ENCODE results near the gene MPP2. TPM values are rescaled to one million over a fixed set of nuclear protein-coding genes. Genes with fewer than 3 reads are reported as not detected.

Gene MPP2
- total and polyA plus RNA-seq, 3 donors from 2014 or later = 25.1 to 31.4 (median 25.8) TPM

DNA sequence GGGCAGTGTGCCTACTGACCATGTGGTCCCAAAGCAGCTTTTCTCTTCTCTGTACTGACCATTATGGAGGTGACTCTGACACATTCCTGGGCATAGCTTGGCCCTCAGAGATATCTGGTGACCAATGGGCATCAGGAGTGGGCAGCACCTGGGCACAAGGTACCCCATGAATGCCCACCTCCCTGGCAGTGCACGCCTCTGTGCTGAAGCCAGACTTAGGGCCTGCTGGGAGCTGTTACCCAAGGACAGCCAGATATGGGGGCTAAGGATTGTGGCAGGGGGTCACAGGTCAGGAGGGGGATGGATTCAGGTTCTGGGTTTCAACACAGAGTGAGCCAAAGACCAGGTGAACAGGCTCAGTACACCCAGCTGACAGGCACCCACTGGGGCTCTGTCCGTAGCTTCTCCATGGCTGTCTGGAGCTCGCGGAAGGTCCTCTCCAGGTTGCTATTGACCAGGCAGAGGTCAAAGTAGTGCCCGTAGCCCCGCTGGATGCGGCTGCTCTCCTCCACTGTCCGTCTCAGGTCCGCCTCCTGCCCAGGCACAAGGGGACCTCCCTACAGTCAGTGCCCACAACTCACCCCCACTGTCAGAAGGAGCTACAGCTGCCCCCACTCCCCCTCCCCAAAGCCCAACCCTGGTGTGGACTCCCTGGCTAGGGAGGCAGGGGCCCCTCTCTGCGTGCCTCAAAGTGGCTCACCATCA lies 29.7 kb downstream of the MPP2 start:
- Histone ChIP-seq H3K4me1 (peaks cover 5% of the 10 kb centered on the region), H3K36me3 (ENCODE audit: low read depth, missing control alignments) (no peaks in the 10 kb centered on the region), H3K27ac (no peak overlapping the region), H3K4me3 (no peak overlapping the region), H3K9me3 (no peaks in the 10 kb centered on the region), H3K27me3 (no peaks in the 10 kb centered on the region)
- no peak for DNase-seq
- intact Hi-C loops (cut with DNase I; ENCODE audit: low total_unique reads) = no loop called here
- TF ChIP-seq, protein P1, sequence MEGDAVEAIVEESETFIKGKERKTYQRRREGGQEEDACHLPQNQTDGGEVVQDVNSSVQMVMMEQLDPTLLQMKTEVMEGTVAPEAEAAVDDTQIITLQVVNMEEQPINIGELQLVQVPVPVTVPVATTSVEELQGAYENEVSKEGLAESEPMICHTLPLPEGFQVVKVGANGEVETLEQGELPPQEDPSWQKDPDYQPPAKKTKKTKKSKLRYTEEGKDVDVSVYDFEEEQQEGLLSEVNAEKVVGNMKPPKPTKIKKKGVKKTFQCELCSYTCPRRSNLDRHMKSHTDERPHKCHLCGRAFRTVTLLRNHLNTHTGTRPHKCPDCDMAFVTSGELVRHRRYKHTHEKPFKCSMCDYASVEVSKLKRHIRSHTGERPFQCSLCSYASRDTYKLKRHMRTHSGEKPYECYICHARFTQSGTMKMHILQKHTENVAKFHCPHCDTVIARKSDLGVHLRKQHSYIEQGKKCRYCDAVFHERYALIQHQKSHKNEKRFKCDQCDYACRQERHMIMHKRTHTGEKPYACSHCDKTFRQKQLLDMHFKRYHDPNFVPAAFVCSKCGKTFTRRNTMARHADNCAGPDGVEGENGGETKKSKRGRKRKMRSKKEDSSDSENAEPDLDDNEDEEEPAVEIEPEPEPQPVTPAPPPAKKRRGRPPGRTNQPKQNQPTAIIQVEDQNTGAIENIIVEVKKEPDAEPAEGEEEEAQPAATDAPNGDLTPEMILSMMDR (IDR thresholded peaks at IDR 0.05) = no peak
- TF ChIP-seq POLR2A (IDR thresholded peaks at IDR 0.05) = no peak
- 80 to 95% methylated on average over 2 to 10 of the region's 10 CpGs for WGBS, 2 donors

DNA sequence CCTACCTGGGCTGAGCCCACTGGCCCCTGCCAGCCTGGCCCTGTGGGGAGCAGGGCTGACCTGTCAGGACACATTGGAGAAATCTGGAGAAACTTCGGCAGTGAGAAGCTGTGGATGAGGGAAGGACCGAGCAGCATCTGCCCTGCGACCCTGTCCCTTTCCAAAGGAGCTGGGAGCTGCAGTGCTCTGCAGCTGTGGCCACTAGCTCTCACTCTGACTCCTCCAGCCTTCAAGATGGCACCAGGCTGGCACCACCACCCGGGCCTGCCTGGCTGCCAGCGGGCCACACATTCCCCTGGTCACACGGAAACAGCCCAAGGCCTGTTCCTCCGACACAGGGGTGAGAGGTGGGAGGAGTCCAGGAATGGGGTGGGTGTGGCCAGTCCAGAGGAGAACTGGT lies 30.3 kb downstream of the MPP2 start:
- H3K9me3 ChIP-seq = no peaks in the 10 kb centered on the region
- H3K27ac ChIP-seq = no peak overlapping the region
- intact Hi-C loops (cut with DNase I; ENCODE audit: low total_unique reads) = no loop called here
- no peak for DNase-seq
- TF ChIP-seq POLR2A (IDR thresholded peaks at IDR 0.05) = no peak
- TF ChIP-seq, protein P1 (IDR thresholded peaks at IDR 0.05) = no peak
- WGBS, 2 donors = 76 to 88% methylated on average over 5 to 7 of the region's 7 CpGs
- H3K27me3 ChIP-seq = no peaks in the 10 kb centered on the region
- peaks cover 5% of the 10 kb centered on the region for H3K4me1 ChIP-seq
- no peaks in the 10 kb centered on the region for H3K36me3 ChIP-seq (ENCODE audit: low read depth, missing control alignments)
- H3K4me3 ChIP-seq = no peak overlapping the region

GRCh38 chr17:43875476-43876147 lies 31.7 kb downstream of the MPP2 start:
- no peak overlapping the region for H3K27ac ChIP-seq
- no peaks in the 10 kb centered on the region for H3K36me3 ChIP-seq (ENCODE audit: low read depth, missing control alignments)
- TF ChIP-seq, protein P1 (IDR thresholded peaks at IDR 0.05) = no peak
- TF ChIP-seq POLR2A (IDR thresholded peaks at IDR 0.05) = no peak
- DNase-seq = no peak
- no peaks in the 10 kb centered on the region for H3K9me3 ChIP-seq
- no peak overlapping the region for H3K4me3 ChIP-seq
- H3K27me3 ChIP-seq = no peaks in the 10 kb centered on the region
- WGBS, 2 donors = 96 to 98% methylated on average over 3 of the region's 3 CpGs
- H3K4me1 ChIP-seq = peaks cover 5% of the 10 kb centered on the region
- intact Hi-C loops (cut with DNase I; ENCODE audit: low total_unique reads) = no loop called here

GRCh38 chr17:43874293-43874692 lies 33.0 kb downstream of the MPP2 start:
- no peaks in the 10 kb centered on the region for H3K9me3 ChIP-seq
- TF ChIP-seq POLR2A (IDR thresholded peaks at IDR 0.05) = no peak
- no peak overlapping the region for H3K4me3 ChIP-seq
- intact Hi-C loops (cut with DNase I; ENCODE audit: low total_unique reads) = no loop called here
- H3K36me3 ChIP-seq (ENCODE audit: low read depth, missing control alignments) = no peaks in the 10 kb centered on the region
- H3K27me3 ChIP-seq = no peaks in the 10 kb centered on the region
- 87% methylated on average over 3 of the region's 3 CpGs for WGBS, 2 donors
- no peak overlapping the region for H3K27ac ChIP-seq
- H3K4me1 ChIP-seq = peaks cover 5% of the 10 kb centered on the region
- DNase-seq = no peak

DNA sequence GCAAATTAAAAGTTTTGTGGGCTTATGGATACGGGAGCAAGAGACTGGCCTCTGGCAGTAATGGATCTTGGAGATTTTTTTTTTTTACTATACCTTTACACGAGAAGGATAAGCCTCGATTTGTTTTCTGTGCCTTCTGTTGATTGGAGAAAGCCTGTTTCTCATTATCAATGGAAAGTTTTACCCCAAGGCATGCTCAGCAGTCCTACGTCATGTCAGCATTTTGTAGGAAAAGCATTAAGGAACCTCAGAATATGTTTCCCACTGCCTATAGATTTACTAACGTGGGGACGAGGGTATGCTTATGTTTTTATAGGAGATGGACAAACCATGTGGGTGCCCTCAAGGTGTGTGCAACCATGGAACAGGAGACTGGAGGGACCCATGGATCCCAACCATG lies 33.5 kb downstream of the MPP2 start:
- peaks cover 2% of the 10 kb centered on the region for H3K4me1 ChIP-seq

More for the DNA sequence above, 33.5 kb downstream of the MPP2 start:
- Histone ChIP-seq H3K36me3 (ENCODE audit: low read depth, missing control alignments) (no peaks in the 10 kb centered on the region), H3K9me3 (no peaks in the 10 kb centered on the region), H3K27ac (no peak overlapping the region), H3K27me3 (no peaks in the 10 kb centered on the region), H3K4me3 (no peak overlapping the region)
- no peak for DNase-seq
- TF ChIP-seq, protein P1 (IDR thresholded peaks at IDR 0.05) = no peak
- no peak for TF ChIP-seq POLR2A (IDR thresholded peaks at IDR 0.05)
- intact Hi-C loops (cut with DNase I; ENCODE audit: low total_unique reads) = no loop called here
- WGBS, 2 donors = 73 to 78% methylated on average over 6 of the region's 6 CpGs

All from testis (tissue), 3 donors.